Lower leg skin (tissue), 3 donors: ENCODE results near the gene RFX5.

Experiments used
- CTCF ChIP-seq, 3 donors: fragments of 450-650 bp; IDR thresholded peaks; one replicate each; pipeline ENCODE4 v1.5.1; 2016; ENCODE audit warnings: antibody characterized with exemption in 3 of 3, mild to moderate bottlenecking in 3 of 3, moderate library complexity in 2 of 3
- POLR2A ChIP-seq, 2 donors: fragments of 450-650 bp; IDR thresholded peaks; one replicate each; pipeline ENCODE4 v1.6.1; 2016 to 2017; ENCODE audit warnings: antibody characterized with exemption in 2 of 2, mild to moderate bottlenecking in 1 of 2, moderate library complexity in 1 of 2

- TF ChIP-seq CTCF (IDR thresholded peaks at IDR 0.05) (no peak), POLR2A (IDR thresholded peaks at IDR 0.05) (no peak)
Observed at GRCh38 chr1:151318975-151319374, 28.1 kb downstream of the RFX5 start.
